H1 (cell line): ENCODE results near the gene RFLNA.
"Not testable (repeated sequence)": the region's sequence is repeated elsewhere in the genome, so short reads cannot be mapped to it uniquely, and the experiment has no call there.

Source experiments
- CREB1 ChIP-seq: IDR thresholded peaks from 2 replicates; pipeline ENCODE4 v1.6.1; 2012; ENCODE audit warnings: inconsistent platforms
- KDM4A ChIP-seq: IDR thresholded peaks from one replicate; pipeline ENCODE4 v1.7.1; 2012; ENCODE audit warnings: low read depth, mild to moderate bottlenecking, moderate library complexity, low read length, inconsistent platforms; ENCODE audit not compliant: severe bottlenecking
- NRF1 ChIP-seq: IDR thresholded peaks from 2 replicates; pipeline ENCODE4 v1.6.1; 2011; ENCODE audit warnings: mild to moderate bottlenecking, low read depth, low read length, improper control_type of control experiment
- POLR2A ChIP-seq, 2 experiments: IDR thresholded peaks; 1 replicate in 1 of 2; 2 replicates in 1 of 2; pipeline ENCODE4 v1.6.1; 2011; ENCODE audit warnings: low read depth in 2 of 2, low read length in 2 of 2, mild to moderate bottlenecking in 2 of 2; ENCODE audit errors: control extremely low read depth in 1 of 2
- POLR2AphosphoS5 ChIP-seq: IDR thresholded peaks from 2 replicates; pipeline ENCODE4 v1.6.1; 2011; ENCODE audit warnings: low read depth, low read length
- SRF ChIP-seq: IDR thresholded peaks from 2 replicates; pipeline ENCODE4 v1.6.1; 2011; ENCODE audit warnings: mild to moderate bottlenecking, low read depth, low read length, moderate library complexity
- USF2 ChIP-seq: IDR thresholded peaks from 2 replicates; pipeline ENCODE4 v1.6.1; 2011; ENCODE audit warnings: low read length, improper control_type of control experiment
- TF ChIP-seq, protein P1 (sequence below), 3 experiments: IDR thresholded peaks; 1 replicate in 2 of 3; 2 replicates in 1 of 3; pipeline versions ENCODE4 v1.5.1 to v1.6.1; 2011; ENCODE audit warnings: low read length in 3 of 3, mild to moderate bottlenecking in 3 of 3, inconsistent platforms in 2 of 3, low read depth in 1 of 3, moderate library complexity in 1 of 3; ENCODE audit not compliant: insufficient read depth in 1 of 3; ENCODE audit errors: control extremely low read depth in 1 of 3

GRCh38 chr12:124322999-124323328 is 28.1 kb downstream of the RFLNA start:
- TF ChIP-seq, protein P1, sequence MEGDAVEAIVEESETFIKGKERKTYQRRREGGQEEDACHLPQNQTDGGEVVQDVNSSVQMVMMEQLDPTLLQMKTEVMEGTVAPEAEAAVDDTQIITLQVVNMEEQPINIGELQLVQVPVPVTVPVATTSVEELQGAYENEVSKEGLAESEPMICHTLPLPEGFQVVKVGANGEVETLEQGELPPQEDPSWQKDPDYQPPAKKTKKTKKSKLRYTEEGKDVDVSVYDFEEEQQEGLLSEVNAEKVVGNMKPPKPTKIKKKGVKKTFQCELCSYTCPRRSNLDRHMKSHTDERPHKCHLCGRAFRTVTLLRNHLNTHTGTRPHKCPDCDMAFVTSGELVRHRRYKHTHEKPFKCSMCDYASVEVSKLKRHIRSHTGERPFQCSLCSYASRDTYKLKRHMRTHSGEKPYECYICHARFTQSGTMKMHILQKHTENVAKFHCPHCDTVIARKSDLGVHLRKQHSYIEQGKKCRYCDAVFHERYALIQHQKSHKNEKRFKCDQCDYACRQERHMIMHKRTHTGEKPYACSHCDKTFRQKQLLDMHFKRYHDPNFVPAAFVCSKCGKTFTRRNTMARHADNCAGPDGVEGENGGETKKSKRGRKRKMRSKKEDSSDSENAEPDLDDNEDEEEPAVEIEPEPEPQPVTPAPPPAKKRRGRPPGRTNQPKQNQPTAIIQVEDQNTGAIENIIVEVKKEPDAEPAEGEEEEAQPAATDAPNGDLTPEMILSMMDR (IDR thresholded peaks at IDR 0.05; ENCODE audit: control extremely low read depth in 1 of 3, insufficient read depth in 1 of 3, low read depth in 1 of 3, low read length in 3 of 3) = not testable (repeated sequence)
- not testable (repeated sequence) for TF ChIP-seq CREB1; NRF1; POLR2A (IDR thresholded peaks at IDR 0.05; ENCODE audit: control extremely low read depth in 1 of 2, low read depth in 2 of 2, low read length in 2 of 2); SRF; USF2; POLR2AphosphoS5; KDM4A
